Choroid plexus epithelial cell (primary cell): ENCODE data around the gene DNAAF1.
A peak's percentile ranks its signal among the peaks of the same experiment; 100 is the strongest.
"Not testable (repeated sequence)": the region's sequence is repeated elsewhere in the genome, so short reads cannot be mapped to it uniquely, and the experiment has no call there.

Experiments
- DNase-seq: peaks from one replicate; pipeline ENCODE4 v3.0.0-alpha.2; 2010; ENCODE audit warnings: low read depth
- H3K4me3 ChIP-seq: 2 replicates; pipeline ENCODE4 v1.5.1; 2011; ENCODE audit warnings: low read depth, mild to moderate bottlenecking, control low read depth, low read length, moderate library complexity
- CTCF ChIP-seq: conservative IDR thresholded peaks from 2 replicates; pipeline ENCODE4 v1.5.1; 2011; ENCODE audit warnings: low read depth, mild to moderate bottlenecking, control low read depth, inconsistent platforms, low read length, moderate library complexity

The DNAAF1 gene

GRCh38 chr16:84198401-84198800 is 53.3 kb downstream of the DNAAF1 start:
- no peak overlapping the region for H3K4me3 ChIP-seq
- peak; percentile 80 for DNase-seq

GRCh38 chr16:84199097-84199496 is 54.0 kb downstream of the DNAAF1 start:
- DNase-seq: no peak
- no peak for TF ChIP-seq CTCF
- no peak overlapping the region for H3K4me3 ChIP-seq

More at GRCh38 chr16:84198401-84198800, 53.3 kb downstream of the DNAAF1 start:
- TF ChIP-seq CTCF: no peak

- no peak for TF ChIP-seq CTCF
- DNase-seq: no peak
- no peak overlapping the region for H3K4me3 ChIP-seq
Measured at GRCh38 chr16:84199861-84200260, 54.8 kb downstream of the DNAAF1 start.

GRCh38 chr16:84204551-84204950 is 59.4 kb downstream of the DNAAF1 start:
- not testable (repeated sequence) for DNase-seq, H3K4me3 ChIP-seq

GRCh38 chr16:84205123-84205522 is 60.0 kb downstream of the DNAAF1 start:
- not testable (repeated sequence) for DNase-seq

GRCh38 chr16:84205976-84206691 is 61.0 kb downstream of the DNAAF1 start:
- H3K4me3 ChIP-seq: no peak overlapping the region
- no peak for DNase-seq
- no peak for TF ChIP-seq CTCF

More at GRCh38 chr16:84205123-84205522, 60.0 kb downstream of the DNAAF1 start:
- H3K4me3 ChIP-seq: not testable (repeated sequence)

GRCh38 chr16:84207251-84207650 is 62.1 kb downstream of the DNAAF1 start:
- TF ChIP-seq CTCF: no peak
- DNase-seq: no peak
- no peak overlapping the region for H3K4me3 ChIP-seq

- no peak overlapping the region for H3K4me3 ChIP-seq
- TF ChIP-seq CTCF: no peak
- DNase-seq: no peak
Measured at GRCh38 chr16:84207879-84208278, 62.8 kb downstream of the DNAAF1 start.
